ENCODE data around the gene PKD1L1. TPM values are rescaled to one million over a fixed set of nuclear protein-coding genes. Genes with fewer than 3 reads are reported as not detected.
"Not testable (repeated sequence)": the region's sequence is repeated elsewhere in the genome, so short reads cannot be mapped to it uniquely, and the experiment has no call there.

Gene PKD1L1
- total RNA-seq, 6 experiments from 2014 or later: 0.13 to 1.4 (median 0.51) TPM; not detected in 1

DNA sequence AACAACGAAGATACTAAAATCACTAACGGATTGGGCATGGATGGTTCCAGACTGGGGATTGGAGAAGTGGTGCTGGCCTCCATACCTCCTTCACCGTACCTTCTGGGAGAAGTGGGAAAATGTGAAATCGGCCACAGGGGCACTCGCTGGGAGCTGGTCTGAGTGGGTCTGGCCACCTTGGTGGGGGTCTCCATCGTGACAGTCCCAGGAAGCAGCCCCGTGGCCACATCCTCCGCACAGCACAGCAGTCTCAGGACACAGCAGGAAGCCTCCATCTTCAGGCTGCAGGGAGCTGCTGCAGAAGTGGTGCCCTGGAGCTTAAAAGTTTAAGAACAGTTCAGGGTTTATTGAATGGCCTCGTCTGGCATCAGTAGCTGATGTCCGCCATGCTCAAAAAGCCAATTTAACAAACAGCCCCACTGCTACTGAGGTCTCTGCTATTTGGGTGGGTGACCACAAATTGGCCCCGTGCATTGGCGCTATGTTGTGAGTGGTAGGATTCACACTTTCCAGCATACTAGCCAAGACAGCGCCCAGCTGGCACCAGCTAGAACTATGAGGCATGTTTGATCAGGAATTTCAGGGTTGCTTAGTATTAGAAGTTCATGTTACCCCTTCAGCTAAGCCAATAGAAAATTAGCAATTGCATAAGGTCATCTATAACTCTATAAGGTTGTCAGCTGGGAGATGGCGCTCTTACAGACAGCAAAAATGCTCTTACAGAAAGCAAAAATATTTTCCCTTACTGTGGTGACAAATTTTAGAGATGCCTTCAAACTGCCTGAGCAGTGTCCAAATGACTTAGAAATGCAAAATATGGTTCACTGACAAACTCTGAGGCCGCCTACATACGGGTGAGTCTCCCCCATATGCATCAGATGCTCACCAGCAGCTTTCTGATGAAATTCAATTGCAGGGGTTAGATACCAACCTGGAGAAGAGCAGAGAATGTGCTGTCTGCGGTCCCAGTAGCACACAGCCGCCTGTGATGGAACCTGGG, 17.0 kb downstream of the PKD1L1 start:
- no peaks in the 10 kb centered on the region for H3K4me1 ChIP-seq
- no peak for DNase-seq
- 85% methylated on average over 13 of the region's 18 CpGs for WGBS (ENCODE audit: insufficient coverage, low coverage, low lambda C conversion rate, missing lambda C conversion rate)
- H3K36me3 ChIP-seq: no peaks in the 10 kb centered on the region
- no peak overlapping the region for H3K4me3 ChIP-seq
- TF ChIP-seq POLR2A (IDR thresholded peaks at IDR 0.05): no peak
- H3K27me3 ChIP-seq: no peaks in the 10 kb centered on the region
- H3K27ac ChIP-seq: no peak overlapping the region
- H3K9me3 ChIP-seq: no peaks in the 10 kb centered on the region
- intact Hi-C loops (cut with DNase I): no loop called here
- no peak for ATAC-seq

DNA sequence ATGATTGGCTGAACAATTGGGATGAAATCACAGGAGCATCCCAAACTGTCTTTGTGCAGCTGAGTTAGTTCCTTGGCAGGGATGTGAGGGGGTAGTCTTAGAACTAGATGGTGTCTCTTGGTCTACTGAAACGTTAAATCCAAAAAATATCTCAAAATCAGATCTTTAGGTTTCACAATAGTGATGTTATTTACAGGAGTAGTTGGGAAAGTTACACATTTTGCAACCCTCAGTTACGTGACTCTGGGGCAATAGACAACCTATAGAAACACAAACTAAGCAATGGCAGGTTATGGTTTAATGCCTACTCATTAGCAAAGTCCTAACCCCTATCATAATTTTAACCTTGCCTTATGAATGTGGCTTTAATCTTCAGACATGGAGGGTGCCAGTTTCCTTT, 24.0 kb downstream of the PKD1L1 start:
- TF ChIP-seq, protein P1, sequence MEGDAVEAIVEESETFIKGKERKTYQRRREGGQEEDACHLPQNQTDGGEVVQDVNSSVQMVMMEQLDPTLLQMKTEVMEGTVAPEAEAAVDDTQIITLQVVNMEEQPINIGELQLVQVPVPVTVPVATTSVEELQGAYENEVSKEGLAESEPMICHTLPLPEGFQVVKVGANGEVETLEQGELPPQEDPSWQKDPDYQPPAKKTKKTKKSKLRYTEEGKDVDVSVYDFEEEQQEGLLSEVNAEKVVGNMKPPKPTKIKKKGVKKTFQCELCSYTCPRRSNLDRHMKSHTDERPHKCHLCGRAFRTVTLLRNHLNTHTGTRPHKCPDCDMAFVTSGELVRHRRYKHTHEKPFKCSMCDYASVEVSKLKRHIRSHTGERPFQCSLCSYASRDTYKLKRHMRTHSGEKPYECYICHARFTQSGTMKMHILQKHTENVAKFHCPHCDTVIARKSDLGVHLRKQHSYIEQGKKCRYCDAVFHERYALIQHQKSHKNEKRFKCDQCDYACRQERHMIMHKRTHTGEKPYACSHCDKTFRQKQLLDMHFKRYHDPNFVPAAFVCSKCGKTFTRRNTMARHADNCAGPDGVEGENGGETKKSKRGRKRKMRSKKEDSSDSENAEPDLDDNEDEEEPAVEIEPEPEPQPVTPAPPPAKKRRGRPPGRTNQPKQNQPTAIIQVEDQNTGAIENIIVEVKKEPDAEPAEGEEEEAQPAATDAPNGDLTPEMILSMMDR (IDR thresholded peaks at IDR 0.05): no peak
- no peak for TF ChIP-seq POLR2A (IDR thresholded peaks at IDR 0.05)
- no peaks in the 10 kb centered on the region for H3K4me1 ChIP-seq
- ATAC-seq (no peak), DNase-seq (no peak)
- no peak overlapping the region for H3K27ac ChIP-seq
- 19% methylated on average over 2 of the region's 2 CpGs for WGBS (ENCODE audit: insufficient coverage, low coverage, low lambda C conversion rate, missing lambda C conversion rate)
- H3K4me3 ChIP-seq: no peak overlapping the region
- intact Hi-C loops (cut with DNase I): no loop called here
- H3K9me3 ChIP-seq: no peaks in the 10 kb centered on the region
- no peaks in the 10 kb centered on the region for H3K27me3 ChIP-seq
- H3K36me3 ChIP-seq: no peaks in the 10 kb centered on the region

DNA sequence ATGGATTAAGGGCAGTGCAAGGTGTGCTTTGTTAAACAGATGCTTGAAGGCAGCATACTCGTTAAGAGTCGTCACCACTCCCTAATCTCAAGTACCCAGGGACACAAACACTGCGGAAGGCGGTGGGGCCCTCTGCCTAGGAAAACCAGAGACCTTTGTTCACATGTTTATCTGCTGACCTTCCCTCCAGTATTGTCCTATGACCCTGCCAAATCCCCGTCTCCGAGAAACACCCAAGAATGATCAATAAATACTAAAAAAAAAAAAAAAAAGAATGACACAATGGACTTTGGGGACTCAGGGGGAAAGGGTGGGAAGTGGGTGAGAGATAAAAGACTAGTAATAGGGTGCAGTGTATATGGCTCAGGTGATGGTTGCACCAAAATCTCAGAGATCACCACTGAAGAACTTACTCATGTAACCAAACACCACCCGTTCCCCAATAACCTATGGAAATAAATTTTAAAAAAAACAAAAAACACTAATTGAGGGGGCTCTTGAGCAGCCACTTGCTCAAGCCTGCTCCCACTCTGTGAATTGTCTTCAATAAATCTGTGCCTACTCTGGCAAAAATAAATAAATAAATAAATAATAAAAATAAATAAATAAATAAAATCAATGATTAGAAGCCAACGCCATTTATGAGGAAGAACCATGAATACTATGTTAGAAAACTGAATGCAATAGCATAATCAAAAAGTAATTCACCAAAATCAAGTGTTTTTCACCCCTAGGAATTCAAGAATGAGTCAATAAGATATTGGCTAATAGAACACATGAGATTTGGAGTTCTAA, 25.0 kb downstream of the PKD1L1 start:
- H3K9me3 ChIP-seq; DNase-seq; H3K27ac ChIP-seq; intact Hi-C loops (cut with DNase I); H3K4me3 ChIP-seq; H3K27me3 ChIP-seq; H3K36me3 ChIP-seq; H3K4me1 ChIP-seq; ATAC-seq: not testable (repeated sequence)
- WGBS (ENCODE audit: insufficient coverage, low coverage, low lambda C conversion rate, missing lambda C conversion rate): 48% methylated on average over 6 of the region's 8 CpGs

DNA sequence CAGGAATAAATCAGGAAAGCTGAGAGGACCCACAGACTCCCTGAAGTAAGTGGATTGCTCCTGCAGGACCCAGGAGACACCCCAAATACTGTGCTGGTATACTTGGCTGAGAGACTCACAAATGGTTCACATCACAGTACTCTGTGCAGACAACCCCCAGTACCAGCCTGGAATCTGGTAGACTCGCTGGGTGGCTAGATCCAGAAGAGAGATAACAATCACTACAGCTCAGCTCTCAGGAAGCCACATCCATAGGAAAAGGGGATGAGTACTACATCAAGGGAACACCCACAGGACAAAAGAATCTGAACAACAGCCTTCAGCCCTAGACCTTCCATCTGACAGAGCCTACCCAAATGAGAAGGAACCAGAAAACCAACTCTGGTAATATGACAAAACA, 31.8 kb downstream of the PKD1L1 start:
- WGBS (ENCODE audit: insufficient coverage, low coverage, low lambda C conversion rate, missing lambda C conversion rate): no CpG with 5 or more reads among the region's 1 CpG

DNA sequence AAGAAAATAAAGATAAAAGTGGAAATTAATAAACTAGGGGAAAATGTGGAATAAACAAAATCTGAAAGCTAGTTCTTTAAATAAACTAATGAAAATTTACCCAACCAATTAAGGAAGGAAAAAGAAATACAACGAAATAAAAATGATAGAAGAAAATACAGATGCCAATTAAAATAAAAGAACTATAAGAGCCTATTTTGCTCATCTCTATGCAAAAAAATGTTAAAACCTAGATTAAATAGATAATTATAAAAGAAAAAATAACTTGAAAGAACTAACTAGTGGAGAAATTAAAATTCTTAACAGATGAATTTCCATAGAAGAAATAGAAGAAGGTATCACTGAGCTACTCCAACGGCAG, 32.7 kb downstream of the PKD1L1 start:
- intact Hi-C loops (cut with DNase I): no loop called here
- Histone ChIP-seq H3K27ac (no peak overlapping the region), H3K4me3 (no peak overlapping the region), H3K36me3 (no peaks in the 10 kb centered on the region), H3K27me3 (no peaks in the 10 kb centered on the region), H3K4me1 (no peaks in the 10 kb centered on the region), H3K9me3 (no peaks in the 10 kb centered on the region)
- WGBS (ENCODE audit: insufficient coverage, low coverage, low lambda C conversion rate, missing lambda C conversion rate): 83% methylated on average over 2 of the region's 2 CpGs
- TF ChIP-seq, protein P1 (IDR thresholded peaks at IDR 0.05): no peak
- TF ChIP-seq POLR2A (IDR thresholded peaks at IDR 0.05): no peak
- no peak for ATAC-seq
- DNase-seq: no peak

More for the DNA sequence above, 31.8 kb downstream of the PKD1L1 start:
- H3K4me1 ChIP-seq; DNase-seq; H3K27ac ChIP-seq; H3K9me3 ChIP-seq; H3K4me3 ChIP-seq; intact Hi-C loops (cut with DNase I); ATAC-seq; H3K27me3 ChIP-seq; H3K36me3 ChIP-seq: not testable (repeated sequence)

Data from right lobe of liver (tissue), 6 donors.